Neural crest cell (in vitro differentiated cells): ENCODE measurements around the gene SDF2. TPM values are rescaled to one million over a fixed set of nuclear protein-coding genes. Genes with fewer than 3 reads are reported as not detected.
"Not testable (repeated sequence)": the region's sequence is repeated elsewhere in the genome, so short reads cannot be mapped to it uniquely, and the experiment has no call there.

Source experiments
- DNase-seq: peaks from one replicate; pipeline ENCODE4 v3.0.0; 2021; ENCODE audit warnings: low read depth, mixed read lengths, low spot score
- H3K27ac Mint-ChIP-seq: one replicate; pipeline ENCODE4 v1.8.0; 2021; ENCODE audit warnings: mild to moderate bottlenecking, mixed read lengths; ENCODE audit not compliant: unreplicated experiment
- H3K27me3 Mint-ChIP-seq: 2 replicates; pipeline ENCODE4 v1.8.0; 2021; ENCODE audit warnings: low read depth, mild to moderate bottlenecking, mixed read lengths
- H3K36me3 Mint-ChIP-seq: 2 replicates; pipeline ENCODE4 v1.8.0; 2021; ENCODE audit warnings: low read depth, mild to moderate bottlenecking, mixed read lengths
- H3K4me1 Mint-ChIP-seq: 2 replicates; pipeline ENCODE4 v1.8.0; 2021; ENCODE audit warnings: mixed read lengths
- H3K4me3 Mint-ChIP-seq: one replicate; pipeline ENCODE4 v1.8.0; 2021; ENCODE audit warnings: mild to moderate bottlenecking, mixed read lengths
- H3K9me3 Mint-ChIP-seq: 2 replicates; pipeline ENCODE4 v1.8.0; 2021; ENCODE audit warnings: mixed read lengths
- CTCF ChIP-seq: fragments of 200-600 bp; sonication (generic); conservative IDR thresholded peaks from 2 replicates; pipeline ENCODE4 v1.5.0; 2021; ENCODE audit warnings: antibody characterized with exemption, mild to moderate bottlenecking
- total RNA-seq: library from RNA; stranded (reverse); gene quantifications from 2 replicates; pipeline ENCODE4 v1.2.1, GENCODE V29; 2021

SDF2 gene
- total RNA-seq, 1 donor from 2014 or later = 48.2 TPM

DNA sequence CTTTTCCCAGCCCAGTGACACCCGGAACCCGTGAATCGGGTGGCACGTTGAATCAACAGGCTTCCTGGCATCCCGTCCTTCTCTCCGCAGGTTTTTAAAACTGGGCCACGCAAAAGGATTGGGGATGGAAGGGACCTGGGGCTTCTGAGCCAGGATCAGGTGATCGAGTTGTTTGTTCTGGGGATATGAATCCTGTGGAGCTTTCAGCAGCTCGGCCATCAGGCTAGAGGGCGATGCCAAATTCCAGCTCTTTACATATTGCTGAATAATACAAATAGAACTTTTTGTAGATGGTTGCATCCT, 772 bp upstream of the SDF2 start:
- no peaks in the 10 kb centered on the region for H3K27me3 Mint-ChIP-seq
- no peaks in the 10 kb centered on the region for H3K9me3 Mint-ChIP-seq
- TF ChIP-seq CTCF = no peak
- H3K27ac Mint-ChIP-seq = peak overlapping the region; percentile 99
- no peak for DNase-seq
- H3K36me3 Mint-ChIP-seq = peaks cover 30% of the 10 kb centered on the region
- H3K4me1 Mint-ChIP-seq = peaks cover 46% of the 10 kb centered on the region
- H3K4me3 Mint-ChIP-seq = peak overlapping the region; percentile 99

GRCh38 chr17:28659497-28659881, 2.2 kb downstream of the SDF2 start:
- DNase-seq, H3K27me3 Mint-ChIP-seq, H3K4me3 Mint-ChIP-seq, H3K27ac Mint-ChIP-seq, H3K9me3 Mint-ChIP-seq: not testable (repeated sequence)
- Mint-ChIP-seq H3K4me1 (peaks cover 34% of the 10 kb centered on the region), H3K36me3 (peaks cover 25% of the 10 kb centered on the region)

GRCh38 chr17:28658766-28659496, 2.8 kb downstream of the SDF2 start:
- H3K9me3 Mint-ChIP-seq, H3K27ac Mint-ChIP-seq, H3K4me3 Mint-ChIP-seq, H3K27me3 Mint-ChIP-seq, DNase-seq: not testable (repeated sequence)
- H3K36me3 Mint-ChIP-seq = peaks cover 23% of the 10 kb centered on the region
- peaks cover 30% of the 10 kb centered on the region for H3K4me1 Mint-ChIP-seq

DNA sequence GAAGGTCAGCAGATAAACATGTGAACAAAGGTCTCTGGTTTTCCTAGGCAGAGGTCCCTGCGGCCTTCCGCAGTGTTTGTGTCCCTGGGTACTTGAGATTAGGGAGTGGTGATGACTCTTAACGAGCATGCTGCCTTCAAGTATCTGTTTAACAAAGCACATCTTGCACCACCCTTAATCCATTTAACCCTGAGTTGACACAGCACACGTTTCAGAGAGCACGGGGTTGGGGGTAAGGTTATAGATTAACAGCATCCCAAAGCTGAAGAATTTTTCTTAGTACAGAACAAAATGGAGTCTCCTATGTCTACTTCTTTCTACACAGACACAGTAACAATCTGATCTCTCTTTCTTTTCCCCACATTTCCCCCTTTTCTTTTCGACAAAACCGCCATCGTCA, 3.4 kb downstream of the SDF2 start:
- H3K36me3 Mint-ChIP-seq = peaks cover 22% of the 10 kb centered on the region
- not testable (repeated sequence) for DNase-seq, H3K27me3 Mint-ChIP-seq, H3K4me3 Mint-ChIP-seq, H3K9me3 Mint-ChIP-seq, H3K27ac Mint-ChIP-seq
- H3K4me1 Mint-ChIP-seq = peaks cover 24% of the 10 kb centered on the region

DNA sequence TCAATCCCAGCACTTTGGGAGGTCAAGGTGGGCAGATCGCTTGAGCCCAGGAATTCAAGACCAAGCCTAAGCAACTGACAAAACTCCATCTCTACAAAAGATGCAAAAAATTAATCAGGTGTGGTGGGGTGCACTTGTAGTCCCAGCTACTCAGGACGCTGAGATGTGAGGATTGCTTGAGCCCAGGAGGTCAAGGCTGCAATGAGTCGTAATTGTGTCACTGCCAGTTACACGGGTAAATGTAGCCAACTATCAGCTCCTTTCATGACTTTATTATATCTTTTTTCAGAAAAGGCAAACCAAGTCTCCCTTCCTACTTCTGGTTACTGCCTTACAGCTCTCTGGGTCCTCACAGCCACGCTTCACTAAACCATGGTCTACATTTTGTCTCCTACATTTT, 4.0 kb downstream of the SDF2 start:
- Mint-ChIP-seq H3K4me3 (peak overlapping the region; percentile 10), H3K27me3 (no peaks in the 10 kb centered on the region), H3K9me3 (no peaks in the 10 kb centered on the region), H3K36me3 (peaks cover 22% of the 10 kb centered on the region), H3K27ac (no peak overlapping the region), H3K4me1 (peaks cover 19% of the 10 kb centered on the region)
- DNase-seq = no peak
- TF ChIP-seq CTCF = no peak

- H3K4me1 Mint-ChIP-seq = peaks cover under 1% of the 10 kb centered on the region
- no peak for DNase-seq
- no peaks in the 10 kb centered on the region for H3K9me3 Mint-ChIP-seq
- no peak overlapping the region for H3K27ac Mint-ChIP-seq
- no peak for TF ChIP-seq CTCF
- peak overlapping the region; percentile 63 for H3K4me3 Mint-ChIP-seq
- peaks cover 14% of the 10 kb centered on the region for H3K36me3 Mint-ChIP-seq
- H3K27me3 Mint-ChIP-seq = no peaks in the 10 kb centered on the region
Observed at GRCh38 chr17:28655160-28655559, 6.5 kb downstream of the SDF2 start.

GRCh38 chr17:28648698-28649097, 13.0 kb downstream of the SDF2 start:
- no peak for DNase-seq
- Mint-ChIP-seq H3K9me3 (no peaks in the 10 kb centered on the region), H3K4me3 (no peak overlapping the region), H3K27ac (no peak overlapping the region), H3K27me3 (no peaks in the 10 kb centered on the region), H3K4me1 (peaks cover 24% of the 10 kb centered on the region), H3K36me3 (no peaks in the 10 kb centered on the region)
- TF ChIP-seq CTCF = no peak
